Endothelial cell of umbilical vein (primary cell): ENCODE measurements around the gene ZIC4. TPM values are rescaled to one million over a fixed set of nuclear protein-coding genes. Genes with fewer than 3 reads are reported as not detected.

Source experiments
- BruUV-seq: library from RNA; stranded (reverse); fragments of 400-500 nt; replicated peaks from 2 replicates; lab custom pipeline; 2021; lab: Mats Ljungman, UMichigan
- CTCF ChIA-PET: fragments of 300-600, 350-600 bp; sonication (Branson Sonifier 250); formaldehyde crosslinking; loops from one replicate; lab custom pipeline; 2021; ENCODE audit warnings: antibody characterized with exemption, inconsistent platforms; lab: Charles Lee
- POLR2A ChIA-PET: fragments of 300-600, 350-600 bp; sonication (Branson Sonifier 250); formaldehyde crosslinking; loops from one replicate; lab custom pipeline; 2021; ENCODE audit warnings: antibody characterized with exemption, inconsistent platforms; lab: Charles Lee
- DNase-seq: peaks from one replicate; pipeline ENCODE4 v3.0.0-alpha.2; 2011; ENCODE audit warnings: low read depth, low spot score
- FAIRE-seq: peaks from 2 replicates; lab custom pipeline; 2011; peaks lifted over from hg19 to GRCh38; lab: Jason Lieb, UNC
- H2AFZ ChIP-seq: 2 replicates; pipeline ENCODE4 v1.6.0; 2012; ENCODE audit warnings: low read depth, low read length, control low read depth, inconsistent platforms
- H3K27ac ChIP-seq: 2 replicates; pipeline ENCODE4 v1.5.1; 2011; ENCODE audit warnings: low read depth, mild to moderate bottlenecking, control low read depth, low read length, moderate library complexity; ENCODE audit not compliant: insufficient read depth
- H3K27me3 ChIP-seq, 2 experiments: 2 replicates each; pipeline versions ENCODE4 v1.6.0 to v1.6.1; 2011; ENCODE audit warnings: low read length in 2 of 2, mixed read lengths in 1 of 2; ENCODE audit not compliant: control insufficient read depth in 2 of 2, insufficient read depth in 2 of 2
- H3K36me3 ChIP-seq, 2 experiments: 2 replicates in 1 of 2; 3 replicates in 1 of 2; pipeline ENCODE4 v1.5.1; 2011; ENCODE audit warnings: low read length in 2 of 2, mild to moderate bottlenecking in 1 of 2, moderate library complexity in 1 of 2; ENCODE audit not compliant: control insufficient read depth in 2 of 2, insufficient read depth in 2 of 2; ENCODE audit errors: extremely low read depth in 1 of 2
- H3K4me1 ChIP-seq: 3 replicates; pipeline ENCODE4 v1.5.1; 2011; ENCODE audit warnings: mild to moderate bottlenecking, low read length; ENCODE audit not compliant: control insufficient read depth, insufficient read depth; ENCODE audit errors: extremely low read depth
- H3K4me2 ChIP-seq: 2 replicates; pipeline ENCODE4 v1.6.1; 2011; ENCODE audit warnings: low read length, control low read depth, mixed read lengths; ENCODE audit not compliant: insufficient read depth
- H3K4me3 ChIP-seq, 3 experiments: fragments of 200-600 bp in 1 of 3; sonication (generic), shearing (Covaris generic) in 1 of 3; replicated peaks in 1 of 3; 2 replicates each; pipeline ENCODE4 v1.5.1; 2011 to 2016; ENCODE audit warnings: control low read depth in 3 of 3, low read length in 3 of 3, mild to moderate bottlenecking in 2 of 3, inconsistent platforms in 1 of 3, low read depth in 1 of 3, moderate library complexity in 1 of 3; ENCODE audit not compliant: insufficient read depth in 1 of 3
- H3K79me2 ChIP-seq: 2 replicates; pipeline ENCODE4 v1.6.0; 2012; ENCODE audit warnings: low read length, inconsistent platforms; ENCODE audit not compliant: control insufficient read depth, insufficient read depth
- H3K9ac ChIP-seq: replicated peaks from 2 replicates; pipeline ENCODE3; 2011; ENCODE audit warnings: low read length, control low read depth; ENCODE audit not compliant: insufficient read depth; ENCODE audit errors: extremely low read depth
- H3K9me1 ChIP-seq: replicated peaks from 3 replicates; pipeline ENCODE4 v1.6.0; 2011; ENCODE audit warnings: mild to moderate bottlenecking, low read length; ENCODE audit not compliant: control insufficient read depth, insufficient read depth; ENCODE audit errors: extremely low read depth
- H3K9me3 ChIP-seq: replicated peaks from 2 replicates; pipeline ENCODE4 v1.5.1; 2012; ENCODE audit warnings: low read length, inconsistent platforms; ENCODE audit not compliant: control insufficient read depth, insufficient read depth
- H4K20me1 ChIP-seq: replicated peaks from 2 replicates; pipeline ENCODE3; 2011; ENCODE audit warnings: mild to moderate bottlenecking, low read length; ENCODE audit not compliant: control insufficient read depth, insufficient read depth; ENCODE audit errors: extremely low read depth
- CTCF ChIP-seq, 2 donors: IDR thresholded peaks; 1 replicate in 1 of 2; 2 replicates in 1 of 2; pipeline ENCODE4 v1.5.1; 2011; ENCODE audit warnings: low read length in 2 of 2, mild to moderate bottlenecking in 2 of 2, moderate library complexity in 2 of 2, control low read depth in 1 of 2, inconsistent platforms in 1 of 2, low read depth in 1 of 2; ENCODE audit not compliant: insufficient read depth in 1 of 2; ENCODE audit errors: extremely low read depth in 1 of 2
- EZH2 ChIP-seq: IDR thresholded peaks from 2 replicates; pipeline ENCODE4 v1.6.1; 2012; ENCODE audit warnings: borderline replicate concordance, low read depth, mild to moderate bottlenecking, moderate library complexity, low read length, inconsistent platforms; ENCODE audit not compliant: severe bottlenecking
- FOS ChIP-seq: IDR thresholded peaks from 2 replicates; pipeline ENCODE4 v1.6.1; 2011; ENCODE audit warnings: mild to moderate bottlenecking, low read length, moderate library complexity, borderline replicate concordance; ENCODE audit not compliant: insufficient read depth
- GATA2 ChIP-seq: IDR thresholded peaks from 2 replicates; pipeline ENCODE4 v1.7.0; 2011; ENCODE audit warnings: low read depth, mild to moderate bottlenecking, moderate library complexity, mixed read lengths, low read length; ENCODE audit not compliant: insufficient read length, insufficient read depth
- JUN ChIP-seq: IDR thresholded peaks from 2 replicates; pipeline ENCODE4 v1.6.1; 2011; ENCODE audit warnings: borderline replicate concordance, low read depth; ENCODE audit not compliant: insufficient read length, insufficient read depth
- MYC ChIP-seq: IDR thresholded peaks from one replicate; pipeline ENCODE4 v1.6.1; 2011; ENCODE audit warnings: mild to moderate bottlenecking, low read depth, low read length
- POLR2A ChIP-seq: IDR thresholded peaks from 2 replicates; pipeline ENCODE4 v1.6.1; 2012; ENCODE audit warnings: low read depth, mild to moderate bottlenecking, control low read depth, low read length
- POLR2AphosphoS5 ChIP-seq: IDR thresholded peaks from 2 replicates; pipeline ENCODE4 v1.6.1; 2012; ENCODE audit warnings: low read depth, mild to moderate bottlenecking, control low read depth, low read length, moderate library complexity; ENCODE audit not compliant: insufficient read depth
- dilution Hi-C: fragments of 300-500 bp; cut with MboI; formaldehyde crosslinking; loops from one replicate; pipeline ENCODE4 v1.15.0; 2019; ENCODE audit warnings: low sequenced_read_pairs; ENCODE audit not compliant: extremely low pct_ligation_motif_present
- intact Hi-C: fragments of 100-400 bp; cut with micrococcal nuclease; formaldehyde crosslinking; loops from one replicate; pipeline ENCODE4 v1.10.0; 2022
- polyA plus RNA-seq, 4 experiments: library from polyadenylated mRNA; depleted of rRNA in 3 of 4; stranded (reverse) in 3 of 4; unstranded in 1 of 4; fragments of >200 nt; gene quantifications; 2 replicates each; pipeline versions ENCODE4 v1.2.1 to v1.2.3, GENCODE V29; 2011 to 2012; ENCODE audit warnings: missing spikeins in 1 of 4
- total RNA-seq: library from RNA; stranded (reverse); gene quantifications from 2 replicates; pipeline ENCODE4 v1.2.3, GENCODE V29; 2021
- TF ChIP-seq, protein P1 (sequence below): IDR thresholded peaks from 2 replicates; pipeline ENCODE4 v1.6.1; 2011; ENCODE audit not compliant: insufficient read depth, insufficient read length

The ZIC4 gene
- total and polyA plus RNA-seq, 2 donors (not counting 3 experiments of a cell fraction or from before 2014, with no cell fraction given) = not detected

GRCh38 chr3:147400111-147400510 is 6.2 kb downstream of the ZIC4 start:
- BruUV-seq = no TSS peak
- no peaks in the 10 kb centered on the region for H3K4me1 ChIP-seq
- no peaks in the 10 kb centered on the region for H3K79me2 ChIP-seq
- no peak for TF ChIP-seq EZH2
- no peak for TF ChIP-seq POLR2AphosphoS5
- TF ChIP-seq, protein P1, sequence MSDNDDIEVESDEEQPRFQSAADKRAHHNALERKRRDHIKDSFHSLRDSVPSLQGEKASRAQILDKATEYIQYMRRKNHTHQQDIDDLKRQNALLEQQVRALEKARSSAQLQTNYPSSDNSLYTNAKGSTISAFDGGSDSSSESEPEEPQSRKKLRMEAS = no peak
- TF ChIP-seq CTCF (IDR thresholded peaks at IDR 0.05; ENCODE audit: extremely low read depth in 1 of 2, insufficient read depth in 1 of 2, low read depth in 1 of 2, low read length in 2 of 2) = no peak
- TF ChIP-seq FOS = no peak
- no peak for TF ChIP-seq GATA2
- TF ChIP-seq JUN = no peak
- no peak for TF ChIP-seq MYC
- TF ChIP-seq POLR2A = no peak
- intact Hi-C loops (no loop called here), dilution Hi-C loops (no loop called here)
- ChIA-PET POLR2A (no interaction called here), CTCF (interaction anchor here (1.4 kb wide), 1 partner anchor 208 kb away, joined by 3 read pairs; no protein-coding TSS in a partner anchor)
- H3K9me1 ChIP-seq = no peaks in the 10 kb centered on the region
- H2AFZ ChIP-seq = no peak overlapping the region
- H3K27ac ChIP-seq = no peak overlapping the region
- H3K9me3 ChIP-seq = no peaks in the 10 kb centered on the region
- DNase-seq (no peak), FAIRE-seq (no peak)
- no peaks in the 10 kb centered on the region for H4K20me1 ChIP-seq
- H3K36me3 ChIP-seq = no peaks in the 10 kb centered on the region
- no peak overlapping the region for H3K4me2 ChIP-seq
- no peak overlapping the region for H3K9ac ChIP-seq
- peaks cover 82 to 96% of the 10 kb centered on the region in 2 experiments for H3K27me3 ChIP-seq
- H3K4me3 ChIP-seq = no peak overlapping the region
